Measurements from ENCODE around the gene CNPY3. TPM values are rescaled to one million over a fixed set of nuclear protein-coding genes. Genes with fewer than 3 reads are reported as not detected.
A peak's percentile ranks its signal among the peaks of the same experiment; 100 is the strongest.

CNPY3 gene
- total and polyA plus RNA-seq, 2 of the 13 experiments (the other 11 are each of a cell fraction or from before 2014, with no cell fraction given): 42.3 to 60.2 TPM

DNA sequence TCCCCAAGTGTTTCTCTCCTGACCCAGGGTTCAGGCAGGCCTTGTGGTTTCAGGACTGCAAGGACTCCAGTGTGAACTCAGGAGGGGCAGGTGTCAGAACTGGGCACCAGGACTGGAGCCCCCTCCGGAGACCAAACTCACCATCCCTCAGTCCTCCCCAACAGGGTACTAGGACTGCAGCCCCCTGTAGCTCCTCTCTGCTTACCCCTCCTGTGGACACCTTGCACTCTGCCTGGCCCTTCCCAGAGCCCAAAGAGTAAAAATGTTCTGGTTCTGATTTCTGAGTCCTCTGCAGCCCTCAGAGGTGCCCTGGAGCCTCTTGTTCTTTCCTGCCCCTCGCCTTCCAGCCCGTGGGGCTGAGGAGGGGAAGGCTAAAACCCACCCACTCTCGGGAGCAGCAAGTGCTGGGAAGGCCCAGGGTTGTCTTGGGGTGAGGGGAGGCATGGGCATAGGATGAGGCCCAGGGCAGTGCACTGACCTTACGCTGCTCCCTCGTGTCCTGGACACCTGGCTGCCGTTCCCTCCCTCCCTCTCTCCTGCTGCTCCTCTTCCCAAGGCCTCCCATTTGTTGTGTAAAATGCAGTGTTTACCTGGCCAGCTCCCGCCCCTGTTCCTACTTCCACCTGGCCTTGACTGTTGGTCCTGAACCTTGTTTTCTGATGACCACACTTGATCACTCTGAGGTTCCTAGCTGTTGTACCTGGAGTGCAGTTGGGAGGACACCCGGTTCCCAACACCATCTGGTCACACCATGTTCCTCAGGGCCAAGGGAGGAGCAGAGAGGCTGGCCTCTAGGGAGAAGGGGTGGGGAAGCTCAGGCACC, 9.9 kb downstream of the CNPY3 start (continued):
- peak; percentile 76; the same call in 1 of the 2 replicates for TF ChIP-seq ZSCAN5A (CRISPR knock-in tag; IDR thresholded peaks at IDR 0.05; ENCODE audit: borderline replicate concordance)
- peak; percentile 25; the same call in 1 of the 2 replicates for TF ChIP-seq ZNF431 (CRISPR knock-in tag; IDR thresholded peaks at IDR 0.05; ENCODE audit: borderline replicate concordance, low read depth)
- TF ChIP-seq ZNF720 (CRISPR knock-in tag; IDR thresholded peaks at IDR 0.05): no peak
- peak; percentile 94 for TF ChIP-seq ZNF761 (CRISPR knock-in tag; conservative IDR thresholded peaks at IDR 0.05)
- 0 out of 2 replicates have a peak, but pooled peaks have one; percentile 25 for TF ChIP-seq TGIF2 (CRISPR knock-in tag; IDR thresholded peaks at IDR 0.05)
- no peak for TF ChIP-seq ZNF672 (CRISPR knock-in tag; IDR thresholded peaks at IDR 0.05)
- no peak for TF ChIP-seq ZMAT5 (CRISPR knock-in tag; IDR thresholded peaks at IDR 0.05; ENCODE audit: borderline replicate concordance, low read depth)
- peak; percentile 90 for TF ChIP-seq TEAD3 (CRISPR knock-in tag; optimal IDR thresholded peaks at IDR 0.05; ENCODE audit: borderline replicate concordance)
- TF ChIP-seq JUN (CRISPR knock-in tag; IDR thresholded peaks at IDR 0.05): peak; percentile 86
- TF ChIP-seq HOXA5 (CRISPR knock-in tag; IDR thresholded peaks at IDR 0.05): no peak
- TF ChIP-seq ZNF3 (CRISPR knock-in tag; IDR thresholded peaks at IDR 0.05): no peak
- TF ChIP-seq CC2D1A (CRISPR knock-in tag; IDR thresholded peaks at IDR 0.05): peak; percentile 73; the same call in 1 of the 2 replicates
- TF ChIP-seq ZNF318 (CRISPR knock-in tag; IDR thresholded peaks at IDR 0.05): peak; percentile 97
- TF ChIP-seq, protein P1, sequence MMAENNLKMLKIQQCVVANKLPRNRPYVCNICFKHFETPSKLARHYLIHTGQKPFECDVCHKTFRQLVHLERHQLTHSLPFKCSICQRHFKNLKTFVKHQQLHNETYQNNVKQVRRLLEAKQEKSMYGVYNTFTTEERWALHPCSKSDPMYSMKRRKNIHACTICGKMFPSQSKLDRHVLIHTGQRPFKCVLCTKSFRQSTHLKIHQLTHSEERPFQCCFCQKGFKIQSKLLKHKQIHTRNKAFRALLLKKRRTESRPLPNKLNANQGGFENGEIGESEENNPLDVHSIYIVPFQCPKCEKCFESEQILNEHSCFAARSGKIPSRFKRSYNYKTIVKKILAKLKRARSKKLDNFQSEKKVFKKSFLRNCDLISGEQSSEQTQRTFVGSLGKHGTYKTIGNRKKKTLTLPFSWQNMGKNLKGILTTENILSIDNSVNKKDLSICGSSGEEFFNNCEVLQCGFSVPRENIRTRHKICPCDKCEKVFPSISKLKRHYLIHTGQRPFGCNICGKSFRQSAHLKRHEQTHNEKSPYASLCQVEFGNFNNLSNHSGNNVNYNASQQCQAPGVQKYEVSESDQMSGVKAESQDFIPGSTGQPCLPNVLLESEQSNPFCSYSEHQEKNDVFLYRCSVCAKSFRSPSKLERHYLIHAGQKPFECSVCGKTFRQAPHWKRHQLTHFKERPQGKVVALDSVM (CRISPR knock-in tag; IDR thresholded peaks at IDR 0.05): peak; percentile 89
- peak; percentile 84 for TF ChIP-seq HMG20B (CRISPR knock-in tag; conservative IDR thresholded peaks at IDR 0.05)
- peak; percentile 77; the same call in 1 of the 2 replicates for TF ChIP-seq ZNF564 (CRISPR knock-in tag; IDR thresholded peaks at IDR 0.05)
- peak; percentile 82 for TF ChIP-seq FOXJ3 (CRISPR knock-in tag; IDR thresholded peaks at IDR 0.05; ENCODE audit: borderline replicate concordance)
- TF ChIP-seq MED13 (CRISPR knock-in tag; IDR thresholded peaks at IDR 0.05): peak; percentile 65; the same call in 1 of the 2 replicates
